ENCODE results near the gene EPC2.

EPC2 gene

DNA sequence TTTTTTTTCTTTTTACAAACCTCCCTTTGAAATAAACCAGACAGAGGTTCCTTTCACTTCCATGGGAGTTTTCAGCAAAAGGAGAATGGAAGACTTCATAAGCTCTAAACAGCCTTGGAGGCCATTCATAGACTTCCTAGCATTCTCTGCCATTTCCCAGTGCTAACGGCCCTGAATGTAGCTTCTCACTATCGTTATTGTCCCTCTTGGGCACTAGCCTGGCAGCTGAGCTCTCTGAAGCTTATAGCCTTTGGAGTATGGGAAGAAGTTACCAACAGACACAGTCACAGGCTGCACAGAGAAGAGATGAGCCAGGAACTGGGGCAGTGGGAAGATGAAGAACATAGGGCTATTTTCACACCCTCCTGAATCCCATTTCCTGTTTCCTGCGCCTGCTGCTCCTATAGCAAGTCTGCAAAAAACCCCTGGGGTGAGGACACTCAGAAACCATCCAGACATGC is 29.1 kb upstream of the EPC2 start:
- TF ChIP-seq BHLHE40 (IDR thresholded peaks at IDR 0.05; ENCODE audit: borderline replicate concordance): no peak
- ChIA-PET CTCF (no interaction called here), POLR2A (no interaction called here)
- DNase-seq (ENCODE audit: extremely low spot score): no peak

DNA sequence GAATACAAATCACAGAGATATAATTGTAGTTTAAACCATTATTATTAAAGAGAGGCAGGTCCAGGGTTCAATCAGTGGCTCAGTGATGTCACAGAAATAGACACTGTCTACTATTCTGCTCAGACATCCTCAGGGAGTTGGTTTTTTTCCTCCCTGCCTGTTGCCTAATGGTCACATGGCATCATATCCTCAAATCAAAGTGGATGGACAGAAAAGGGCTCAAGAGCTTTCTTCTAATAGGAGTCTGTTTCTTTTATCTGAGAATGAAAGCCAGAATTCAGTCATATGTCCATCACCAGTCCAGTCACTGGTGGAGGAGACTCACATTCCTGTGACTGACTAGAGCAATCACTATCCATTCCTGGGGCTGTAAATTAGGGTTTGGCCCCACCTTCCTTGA is 27.9 kb upstream of the EPC2 start:
- ChIA-PET POLR2A (interaction anchor here (1.2 kb wide), 1 partner anchor 29 kb away, joined by 3 read pairs; no protein-coding TSS in a partner anchor), CTCF (no interaction called here)
- TF ChIP-seq SP1 (IDR thresholded peaks at IDR 0.05): no peak
- TF ChIP-seq NFRKB (IDR thresholded peaks at IDR 0.05): no peak
- no peak for TF ChIP-seq ZNF384 (IDR thresholded peaks at IDR 0.05)
- no peak for TF ChIP-seq ELF4 (IDR thresholded peaks at IDR 0.05)
- TF ChIP-seq L3MBTL2 (conservative IDR thresholded peaks at IDR 0.05): no peak
- no peak for DNase-seq (ENCODE audit: extremely low spot score)

DNA sequence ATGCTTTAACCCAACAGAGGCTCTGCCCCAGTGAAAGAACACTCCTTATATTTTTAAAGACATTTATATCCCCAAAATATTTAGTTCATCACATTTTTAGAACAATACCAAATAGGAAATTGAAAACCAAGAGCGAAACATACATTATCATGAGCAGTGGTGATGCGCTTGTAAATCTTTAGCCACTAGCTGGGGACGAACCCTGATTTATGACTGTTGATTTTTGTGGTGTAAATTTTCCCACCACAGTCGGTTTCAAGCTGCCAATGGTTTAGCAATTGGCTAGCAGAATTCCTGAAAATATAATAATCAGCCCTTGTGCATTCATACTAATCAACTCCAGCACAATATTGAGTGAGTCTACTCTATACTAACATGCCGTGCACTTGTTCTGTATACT is 27.3 kb upstream of the EPC2 start:
- TF ChIP-seq LEF1 (IDR thresholded peaks at IDR 0.05; ENCODE audit: borderline replicate concordance) (no peak), ZNF384 (IDR thresholded peaks at IDR 0.05) (no peak), FOXK2 (IDR thresholded peaks at IDR 0.05) (no peak), HDGF (IDR thresholded peaks at IDR 0.05; ENCODE audit: borderline replicate concordance) (no peak), TARDBP (IDR thresholded peaks at IDR 0.05) (no peak), FOXM1 (IDR thresholded peaks at IDR 0.05; ENCODE audit: borderline replicate concordance) (no peak), ELF4 (IDR thresholded peaks at IDR 0.05) (no peak), SUZ12 (IDR thresholded peaks at IDR 0.05) (no peak), ARNT (IDR thresholded peaks at IDR 0.05) (no peak), CTBP1 (IDR thresholded peaks at IDR 0.05; ENCODE audit: borderline replicate concordance) (no peak), NFRKB (IDR thresholded peaks at IDR 0.05) (no peak), BHLHE40 (IDR thresholded peaks at IDR 0.05; ENCODE audit: borderline replicate concordance) (no peak), FOXA1 (IDR thresholded peaks at IDR 0.05) (no peak), L3MBTL2 (conservative IDR thresholded peaks at IDR 0.05) (no peak), SP1 (IDR thresholded peaks at IDR 0.05) (no peak)
- TF ChIP-seq, protein P1, sequence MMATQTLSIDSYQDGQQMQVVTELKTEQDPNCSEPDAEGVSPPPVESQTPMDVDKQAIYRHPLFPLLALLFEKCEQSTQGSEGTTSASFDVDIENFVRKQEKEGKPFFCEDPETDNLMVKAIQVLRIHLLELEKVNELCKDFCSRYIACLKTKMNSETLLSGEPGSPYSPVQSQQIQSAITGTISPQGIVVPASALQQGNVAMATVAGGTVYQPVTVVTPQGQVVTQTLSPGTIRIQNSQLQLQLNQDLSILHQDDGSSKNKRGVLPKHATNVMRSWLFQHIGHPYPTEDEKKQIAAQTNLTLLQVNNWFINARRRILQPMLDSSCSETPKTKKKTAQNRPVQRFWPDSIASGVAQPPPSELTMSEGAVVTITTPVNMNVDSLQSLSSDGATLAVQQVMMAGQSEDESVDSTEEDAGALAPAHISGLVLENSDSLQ (IDR thresholded peaks at IDR 0.05): no peak
- no peak for DNase-seq (ENCODE audit: extremely low spot score)
- POLR2A ChIA-PET: interaction anchor here (1.2 kb wide), 1 partner anchor 28 kb away, joined by 3 read pairs; no protein-coding TSS in a partner anchor
- CTCF ChIA-PET: no interaction called here

DNA sequence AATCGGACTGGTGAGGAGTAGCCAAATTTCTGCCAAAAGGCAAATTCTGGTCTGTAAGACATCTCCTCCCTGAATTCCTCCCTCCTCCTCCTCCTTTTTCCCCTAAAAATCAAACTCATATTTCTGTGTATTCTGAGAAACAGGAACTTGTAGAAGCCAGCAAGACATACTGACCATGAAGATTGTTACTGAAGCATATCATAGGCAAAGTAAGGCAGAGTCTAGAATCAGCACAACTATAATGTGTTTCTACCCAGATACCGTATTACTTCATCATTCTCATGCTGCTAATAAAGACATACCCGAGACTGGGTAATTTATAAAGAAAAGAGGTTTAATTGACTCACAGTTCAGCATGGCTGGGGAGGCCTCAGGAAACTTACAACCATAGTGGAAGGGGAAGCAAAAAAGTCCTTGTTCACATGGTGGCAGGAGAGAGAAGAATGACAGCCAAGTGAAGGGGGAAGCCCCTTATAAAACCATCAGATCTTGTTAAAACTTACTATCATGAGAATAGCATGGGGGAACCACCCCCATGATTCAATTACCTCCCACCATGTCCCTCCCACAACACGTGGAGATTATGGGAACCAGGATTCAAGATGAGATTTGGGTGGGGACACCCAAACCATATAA is 24.9 kb upstream of the EPC2 start:
- no peak for TF ChIP-seq L3MBTL2 (conservative IDR thresholded peaks at IDR 0.05)
- TF ChIP-seq, protein P1 (IDR thresholded peaks at IDR 0.05): no peak
- TF ChIP-seq BHLHE40 (IDR thresholded peaks at IDR 0.05; ENCODE audit: borderline replicate concordance): no peak
- TF ChIP-seq ARNT (IDR thresholded peaks at IDR 0.05): no peak
- TF ChIP-seq SUZ12 (IDR thresholded peaks at IDR 0.05): no peak
- TF ChIP-seq LEF1 (IDR thresholded peaks at IDR 0.05; ENCODE audit: borderline replicate concordance): no peak
- no peak for TF ChIP-seq ELF4 (IDR thresholded peaks at IDR 0.05)
- no peak for TF ChIP-seq FOXK2 (IDR thresholded peaks at IDR 0.05)
- ChIA-PET CTCF (no interaction called here), POLR2A (no interaction called here)
- no peak for DNase-seq (ENCODE audit: extremely low spot score)

DNA sequence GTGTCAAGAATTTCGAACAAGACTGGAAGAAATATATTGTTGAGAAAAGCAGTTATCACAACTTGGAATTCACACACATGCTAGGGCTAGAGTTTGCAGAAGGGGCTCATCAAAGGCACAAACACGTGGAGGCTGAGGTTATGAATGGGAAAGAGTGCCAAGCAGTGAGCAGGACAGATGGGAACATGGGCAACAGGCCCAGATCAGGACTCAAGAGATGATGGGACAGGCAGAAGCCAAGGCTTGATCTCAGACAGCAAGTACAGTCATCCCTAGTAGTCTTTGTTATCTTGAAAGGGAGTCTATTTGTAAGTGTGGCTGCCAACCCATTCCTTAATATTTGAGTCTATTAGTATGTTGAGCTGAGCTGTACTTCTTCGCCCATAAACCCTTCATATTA is 22.2 kb upstream of the EPC2 start:
- CTCF ChIA-PET: no interaction called here
- no peak for DNase-seq (ENCODE audit: extremely low spot score)
- TF ChIP-seq ARNT (IDR thresholded peaks at IDR 0.05) (no peak), BHLHE40 (IDR thresholded peaks at IDR 0.05; ENCODE audit: borderline replicate concordance) (no peak), TARDBP (IDR thresholded peaks at IDR 0.05) (no peak), CTBP1 (IDR thresholded peaks at IDR 0.05; ENCODE audit: borderline replicate concordance) (no peak), ELF4 (IDR thresholded peaks at IDR 0.05) (no peak), ZNF384 (IDR thresholded peaks at IDR 0.05) (no peak), LEF1 (IDR thresholded peaks at IDR 0.05; ENCODE audit: borderline replicate concordance) (no peak), L3MBTL2 (conservative IDR thresholded peaks at IDR 0.05) (no peak), NFRKB (IDR thresholded peaks at IDR 0.05) (no peak), FOXK2 (IDR thresholded peaks at IDR 0.05) (no peak), FOXM1 (IDR thresholded peaks at IDR 0.05; ENCODE audit: borderline replicate concordance) (no peak), SUZ12 (IDR thresholded peaks at IDR 0.05) (no peak), FOXA1 (IDR thresholded peaks at IDR 0.05) (no peak), SP1 (IDR thresholded peaks at IDR 0.05) (no peak), HDGF (IDR thresholded peaks at IDR 0.05; ENCODE audit: borderline replicate concordance) (no peak)
- TF ChIP-seq, protein P1 (IDR thresholded peaks at IDR 0.05): no peak
- POLR2A ChIA-PET: no interaction called here

DNA sequence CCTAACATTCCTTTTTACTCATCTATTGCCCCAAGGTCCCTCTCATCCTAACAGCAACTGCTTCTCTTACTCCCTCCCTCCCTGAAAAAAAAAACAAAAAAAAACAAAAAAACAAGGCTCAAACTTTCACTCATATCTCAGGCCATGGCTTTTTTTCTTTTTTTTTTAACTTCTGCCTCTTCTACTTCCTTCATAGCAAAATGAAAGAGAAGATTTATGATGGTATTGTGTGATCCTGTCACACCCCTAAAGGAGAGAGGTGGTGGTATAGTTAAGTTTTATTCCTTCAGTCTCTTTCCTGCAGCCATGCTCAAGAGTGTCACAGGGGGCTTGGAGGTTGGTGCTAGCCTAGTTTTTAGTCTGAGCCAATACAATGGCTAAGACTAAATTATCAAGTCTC is 21.5 kb upstream of the EPC2 start:
- DNase-seq (ENCODE audit: extremely low spot score): no peak
- ChIA-PET POLR2A (no interaction called here), CTCF (no interaction called here)
- TF ChIP-seq ARNT (IDR thresholded peaks at IDR 0.05): no peak
- TF ChIP-seq SUZ12 (IDR thresholded peaks at IDR 0.05): no peak
- no peak for TF ChIP-seq ZNF384 (IDR thresholded peaks at IDR 0.05)
- TF ChIP-seq ELF4 (IDR thresholded peaks at IDR 0.05): no peak
- no peak for TF ChIP-seq FOXK2 (IDR thresholded peaks at IDR 0.05)
- no peak for TF ChIP-seq SP1 (IDR thresholded peaks at IDR 0.05)
- TF ChIP-seq, protein P1 (IDR thresholded peaks at IDR 0.05): no peak
- TF ChIP-seq CTBP1 (IDR thresholded peaks at IDR 0.05; ENCODE audit: borderline replicate concordance): no peak
- TF ChIP-seq TARDBP (IDR thresholded peaks at IDR 0.05): no peak
- no peak for TF ChIP-seq NFRKB (IDR thresholded peaks at IDR 0.05)
- TF ChIP-seq LEF1 (IDR thresholded peaks at IDR 0.05; ENCODE audit: borderline replicate concordance): no peak
